Body of pancreas (tissue), 4 donors: ENCODE results near the gene OLIG1.

Source experiments
- CTCF ChIP-seq, 7 experiments: fragments of 450-650 bp in 4 of 7; fragments of 200-600 bp in 3 of 7; sonication (generic) in 3 of 7; IDR thresholded peaks; one replicate each; pipeline ENCODE4 v1.5.1; 2016 to 2019; ENCODE audit warnings: antibody characterized with exemption in 7 of 7
- POLR2A ChIP-seq, 3 donors: fragments of 450-650 bp; IDR thresholded peaks; one replicate each; pipeline ENCODE4 v1.6.1; 2016; ENCODE audit warnings: antibody characterized with exemption in 3 of 3, mild to moderate bottlenecking in 2 of 3

- TF ChIP-seq CTCF (IDR thresholded peaks at IDR 0.05) (no peak), POLR2A (IDR thresholded peaks at IDR 0.05) (no peak)
Measured at GRCh38 chr21:33057385-33057940, 12.5 kb upstream of the OLIG1 start.
